Stimulated activated CD8-positive, alpha-beta memory T cell treated with anti-CD3 and anti-CD28 coated beads, Interleukin-4, amount 100 ng/mL, for 4 hours (primary cell): ENCODE data around the gene HMCN2.
"Not testable (repeated sequence)": the region's sequence is repeated elsewhere in the genome, so short reads cannot be mapped to it uniquely, and the experiment has no call there.

ENCODE experiments used
- DNase-seq, 2 donors: peaks; one replicate each; pipeline ENCODE4 v3.0.0-alpha.2; 2020; ENCODE audit warnings: low read depth in 2 of 2, low spot score in 1 of 2

The HMCN2 gene

DNA sequence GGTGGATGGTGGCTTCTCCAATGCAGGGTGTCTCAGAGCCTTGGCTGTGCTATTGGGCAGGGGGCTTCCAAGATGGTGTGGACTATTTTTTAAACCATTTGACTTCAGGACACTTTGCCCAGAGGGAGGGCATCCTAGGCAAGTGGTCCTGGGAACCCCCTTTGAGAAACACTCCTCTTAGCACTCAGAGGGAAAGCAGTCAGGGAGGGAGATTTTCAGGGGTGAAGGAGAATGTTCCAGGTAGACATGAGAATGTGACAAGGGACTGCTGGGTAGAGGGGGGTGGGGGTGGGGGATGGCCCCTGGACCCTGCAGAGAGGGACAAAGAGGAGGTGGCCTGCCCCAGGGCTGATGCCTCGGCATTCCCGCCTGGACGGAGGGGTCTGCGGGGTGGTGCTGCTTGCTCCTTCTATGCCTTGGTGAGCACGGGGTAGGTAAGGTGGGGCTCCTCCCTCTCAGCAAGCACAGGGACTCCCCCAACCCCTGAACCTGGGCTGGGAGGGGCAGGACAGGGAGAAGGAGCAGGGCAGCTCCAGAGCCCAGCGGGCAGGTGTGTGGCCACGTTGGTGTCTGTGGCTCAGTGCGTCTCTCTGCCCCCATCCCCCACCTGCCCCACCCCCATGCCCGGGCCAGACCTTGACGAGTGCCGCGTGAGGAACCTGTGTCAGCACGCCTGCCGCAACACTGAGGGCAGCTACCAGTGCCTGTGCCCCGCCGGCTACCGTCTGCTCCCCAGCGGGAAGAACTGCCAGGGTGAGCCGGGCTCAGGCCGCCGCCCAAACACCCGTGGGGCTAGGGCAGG is 165.4 kb downstream of the HMCN2 start:
- no peak for DNase-seq

DNA sequence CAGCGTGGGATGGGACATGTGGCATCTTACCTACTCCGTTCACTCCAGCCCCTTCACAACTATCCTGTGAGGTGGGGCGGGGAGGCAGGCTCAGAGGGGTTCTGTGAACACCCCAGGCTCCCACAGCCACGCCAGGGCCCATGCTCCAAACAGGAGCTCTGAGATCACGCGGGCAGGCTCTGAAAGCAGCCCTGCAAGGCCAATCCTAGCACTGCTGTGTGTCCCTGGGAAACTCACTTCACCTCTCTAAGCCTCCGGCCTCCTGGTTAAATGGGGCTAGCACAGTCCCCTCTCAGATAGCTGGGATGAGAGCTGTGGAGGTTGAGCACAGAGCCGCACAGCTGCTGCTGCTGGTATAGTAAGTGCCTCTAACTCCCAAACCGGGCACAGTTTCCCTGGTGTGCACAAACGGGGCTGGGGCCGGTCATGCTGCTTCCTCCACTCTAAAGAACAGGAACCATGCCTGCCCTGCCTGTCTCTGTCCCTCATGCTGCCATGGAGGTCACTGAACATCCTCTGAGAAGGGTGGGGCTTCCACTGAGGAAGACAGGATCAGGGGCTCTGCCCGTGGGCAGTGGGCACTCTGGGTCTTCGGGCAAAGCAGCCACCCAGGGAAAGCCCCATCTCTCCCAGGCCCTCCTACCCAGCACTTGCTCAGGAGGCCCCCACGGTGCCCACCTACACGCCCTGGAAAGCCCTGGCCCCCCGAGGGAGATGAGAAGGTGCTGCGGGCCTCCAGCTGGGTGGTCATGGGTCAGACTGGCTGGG is 166.2 kb downstream of the HMCN2 start:
- no peak for DNase-seq

DNA sequence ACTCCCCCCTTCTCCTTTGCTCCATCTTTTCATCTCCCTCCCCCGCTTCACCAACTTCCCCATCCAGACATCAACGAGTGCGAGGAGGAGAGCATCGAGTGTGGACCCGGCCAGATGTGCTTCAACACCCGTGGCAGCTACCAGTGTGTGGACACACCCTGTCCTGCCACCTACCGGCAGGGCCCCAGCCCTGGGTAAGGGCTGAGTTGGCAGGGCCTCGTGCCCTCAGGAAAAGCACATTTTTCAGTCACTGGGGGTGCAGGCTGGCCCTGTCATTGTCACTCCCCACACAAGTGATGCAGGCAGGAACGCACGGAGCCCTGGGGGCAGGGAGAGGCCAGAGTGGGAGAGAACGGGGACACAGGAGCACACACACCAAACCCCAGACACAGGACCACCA is 166.8 kb downstream of the HMCN2 start:
- no peak for DNase-seq

DNA sequence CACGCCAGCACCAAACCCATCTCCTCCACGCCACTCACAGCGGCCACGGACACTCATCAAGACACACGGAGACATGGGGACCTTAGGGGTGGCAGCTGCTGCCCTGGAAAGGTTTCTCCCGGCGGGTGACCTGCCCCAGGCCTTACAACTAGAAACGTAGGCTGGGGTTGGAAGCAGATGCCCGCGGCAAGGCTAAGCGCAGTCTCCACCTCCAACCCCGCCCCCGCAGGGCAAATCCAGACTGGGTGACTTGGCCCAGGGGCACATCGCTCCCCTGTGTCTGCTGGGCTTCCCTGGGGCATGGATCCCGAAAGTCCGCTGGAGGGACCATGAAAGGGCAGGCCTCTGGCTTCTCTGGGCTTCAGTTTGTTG is 167.2 kb downstream of the HMCN2 start:
- no peak for DNase-seq

DNA sequence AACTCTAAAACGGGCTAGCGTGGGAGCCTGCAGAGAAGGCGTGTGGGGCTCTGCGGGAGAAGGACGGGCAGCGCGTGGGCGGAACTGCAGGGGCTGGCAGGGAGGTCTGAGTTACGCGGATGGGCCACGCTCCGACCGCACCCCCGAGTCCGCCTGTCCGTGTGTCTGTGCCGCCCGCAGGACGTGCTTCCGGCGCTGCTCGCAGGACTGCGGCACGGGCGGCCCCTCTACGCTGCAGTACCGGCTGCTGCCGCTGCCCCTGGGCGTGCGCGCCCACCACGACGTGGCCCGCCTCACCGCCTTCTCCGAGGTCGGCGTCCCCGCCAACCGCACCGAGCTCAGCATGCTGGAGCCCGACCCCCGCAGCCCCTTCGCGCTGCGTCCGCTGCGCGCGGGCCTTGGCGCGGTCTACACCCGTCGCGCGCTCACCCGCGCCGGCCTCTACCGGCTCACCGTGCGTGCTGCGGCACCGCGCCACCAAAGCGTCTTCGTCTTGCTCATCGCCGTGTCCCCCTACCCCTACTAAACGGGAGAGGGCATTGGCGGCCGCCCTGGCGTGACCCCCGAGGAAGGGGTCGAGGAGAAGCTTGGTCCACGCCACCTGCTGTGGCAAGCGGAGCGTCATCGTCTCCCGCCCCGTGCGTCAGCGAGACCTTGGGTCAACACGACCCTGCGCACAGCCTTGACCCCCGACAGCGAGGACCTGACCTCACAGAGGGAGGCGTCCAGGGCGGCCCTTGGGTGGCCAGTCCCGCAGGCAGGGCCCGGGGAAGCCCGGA is 167.8 kb downstream of the HMCN2 start:
- no peak for DNase-seq

DNA sequence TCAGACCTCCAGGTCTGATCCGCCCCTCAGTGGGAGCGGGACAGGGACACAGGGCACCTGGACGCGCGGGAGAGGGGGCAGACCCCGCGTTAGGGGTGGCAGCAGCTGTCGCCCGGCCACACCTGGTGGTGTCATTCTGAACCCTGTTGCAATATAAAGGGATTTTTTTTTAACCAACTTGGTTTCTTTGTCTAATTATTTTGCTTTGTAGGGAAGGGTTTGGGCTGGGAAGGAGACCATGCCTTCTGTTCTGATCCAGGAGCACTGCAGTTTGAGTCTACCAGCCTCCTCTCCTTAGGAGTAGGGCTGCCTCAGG is 168.3 kb downstream of the HMCN2 start:
- no peak for DNase-seq

DNA sequence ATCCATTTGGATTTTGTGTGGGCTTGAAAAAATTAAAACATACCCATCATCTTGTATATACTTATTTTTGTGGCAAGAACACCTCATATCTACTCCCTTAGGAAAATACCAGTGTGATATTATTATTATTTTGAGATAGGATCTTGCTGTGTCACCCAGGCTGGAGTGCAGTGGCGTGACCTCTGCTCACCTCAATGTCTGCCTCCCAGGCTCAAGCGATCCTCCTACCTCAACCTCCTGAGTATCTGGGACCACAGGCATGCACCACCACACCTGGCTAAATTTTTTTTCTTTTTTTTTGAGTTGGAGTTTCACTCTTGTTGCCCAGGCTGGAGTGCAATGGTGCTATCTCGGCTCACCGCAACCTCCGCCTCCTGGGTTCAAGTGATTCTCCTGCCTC is 169.1 kb downstream of the HMCN2 start:
- DNase-seq, result not testable (repeated sequence)

DNA sequence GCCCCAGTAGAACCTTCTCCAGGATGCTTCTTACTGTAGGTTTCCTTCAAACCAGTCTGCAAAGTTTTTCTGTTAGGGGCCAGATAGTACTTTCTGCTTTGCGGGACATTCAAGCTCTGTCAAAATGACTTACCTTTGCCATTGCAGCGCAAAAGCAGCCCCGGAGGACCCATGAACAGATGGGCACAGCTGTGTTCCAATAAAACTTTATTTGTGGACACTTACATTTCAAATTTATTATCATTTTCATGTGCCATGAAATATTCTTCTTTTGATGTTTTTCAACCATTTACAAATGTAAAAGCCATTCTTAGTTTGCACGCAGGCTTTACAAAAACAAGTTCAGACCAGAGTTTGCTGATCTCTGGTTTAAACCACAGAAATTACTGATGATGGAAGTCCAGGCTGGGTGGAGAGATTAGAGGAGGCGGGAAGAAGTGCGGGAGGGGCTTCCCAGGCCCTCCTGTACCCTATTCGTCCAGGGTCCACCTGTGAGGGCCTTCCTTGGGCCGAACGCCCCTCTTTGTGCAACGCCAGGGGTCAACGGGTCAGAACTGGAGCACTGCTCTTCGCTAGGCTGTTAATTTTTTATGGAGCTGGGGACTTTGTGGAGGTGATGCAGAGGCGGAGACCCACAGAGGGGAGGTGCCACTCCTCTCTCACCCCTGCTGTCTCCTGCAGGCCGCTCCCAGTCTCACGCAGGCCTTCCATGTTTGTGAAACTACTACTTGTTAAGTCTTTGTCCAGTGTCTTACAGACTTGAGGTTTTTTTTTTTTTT is 171.6 kb downstream of the HMCN2 start:
- no peak for DNase-seq

DNA sequence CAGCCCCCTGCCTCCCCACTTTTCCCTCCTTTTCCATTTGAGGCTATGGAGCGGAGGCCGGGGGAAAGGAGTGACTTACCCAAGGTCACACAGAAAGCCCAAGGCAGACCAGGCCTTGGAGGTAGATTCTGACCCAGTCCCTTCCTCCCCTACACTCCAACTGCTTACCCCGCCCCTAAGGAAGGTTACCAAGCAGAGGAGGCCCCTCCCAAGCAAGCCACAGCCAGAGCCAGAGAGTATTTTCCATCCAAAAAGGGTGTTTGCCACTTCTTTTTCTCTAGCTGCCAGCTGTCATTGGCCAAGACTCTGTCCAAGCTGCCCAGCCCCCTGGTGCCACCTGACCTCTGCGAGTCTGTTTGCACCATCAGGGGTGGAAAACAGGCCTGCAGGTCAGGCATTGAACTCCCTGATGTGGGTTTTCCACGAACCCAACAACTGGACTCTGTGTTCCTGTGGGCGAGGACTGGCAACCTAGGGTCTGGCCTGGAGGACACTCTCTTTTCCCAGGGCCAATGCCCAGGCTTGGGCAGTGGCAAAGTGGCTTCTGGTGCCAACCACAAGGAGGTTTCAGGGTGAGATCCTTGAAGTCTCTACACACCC is 172.9 kb downstream of the HMCN2 start:
- no peak for DNase-seq

DNA sequence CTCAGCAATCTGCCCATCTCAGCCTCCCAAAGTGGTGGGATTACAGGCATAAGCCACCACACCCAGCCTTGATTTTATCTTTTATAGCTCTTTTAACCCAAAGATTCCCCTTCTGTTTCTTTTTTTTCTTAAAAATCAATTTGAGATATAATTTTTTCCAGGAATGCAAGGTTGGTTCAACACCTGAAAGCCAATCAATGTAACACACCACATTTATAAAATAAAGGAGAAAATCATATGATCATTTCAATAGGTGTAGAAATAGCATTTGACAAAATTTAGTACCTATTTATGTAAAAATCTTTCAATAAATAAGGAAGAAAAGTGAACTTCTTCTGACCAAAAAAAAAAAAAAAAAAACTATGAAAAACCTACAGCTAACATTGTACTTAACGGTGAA is 175.5 kb downstream of the HMCN2 start:
- no peak for DNase-seq

DNA sequence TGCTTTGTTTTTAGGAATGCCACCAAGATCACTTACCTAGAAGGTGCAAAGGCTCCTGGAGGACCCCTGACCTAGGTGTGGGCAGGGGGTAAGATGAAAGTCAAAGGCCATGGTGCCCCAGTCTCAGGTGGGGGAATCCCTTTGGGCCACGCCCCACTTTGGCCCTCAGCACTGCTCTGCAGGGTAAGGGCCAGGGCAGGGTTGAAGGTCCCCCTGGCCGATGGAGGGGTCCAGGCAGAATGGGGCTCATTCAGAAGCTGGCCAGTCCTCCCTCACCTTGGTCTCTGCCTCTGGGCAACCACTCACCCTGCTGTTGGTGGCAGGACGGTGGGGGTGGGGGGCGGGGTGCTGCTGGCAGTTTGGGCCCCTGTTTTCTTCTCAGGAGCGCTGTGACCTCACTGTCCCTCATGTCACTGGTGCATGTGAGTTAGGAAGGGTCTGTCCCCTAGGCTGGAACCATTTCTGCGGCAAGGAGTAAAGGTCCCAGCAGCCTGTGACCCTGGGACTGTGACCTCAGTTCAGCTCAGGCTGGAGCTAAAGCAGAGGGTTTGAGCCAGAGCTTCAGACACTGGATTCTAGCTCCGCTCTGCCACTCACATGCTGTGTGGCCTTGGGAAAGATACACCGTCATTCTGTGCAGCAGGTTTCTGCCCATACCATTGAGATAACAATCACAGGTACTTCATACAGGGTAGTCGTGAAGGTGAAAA is 177.3 kb downstream of the HMCN2 start:
- no peak for DNase-seq

DNA sequence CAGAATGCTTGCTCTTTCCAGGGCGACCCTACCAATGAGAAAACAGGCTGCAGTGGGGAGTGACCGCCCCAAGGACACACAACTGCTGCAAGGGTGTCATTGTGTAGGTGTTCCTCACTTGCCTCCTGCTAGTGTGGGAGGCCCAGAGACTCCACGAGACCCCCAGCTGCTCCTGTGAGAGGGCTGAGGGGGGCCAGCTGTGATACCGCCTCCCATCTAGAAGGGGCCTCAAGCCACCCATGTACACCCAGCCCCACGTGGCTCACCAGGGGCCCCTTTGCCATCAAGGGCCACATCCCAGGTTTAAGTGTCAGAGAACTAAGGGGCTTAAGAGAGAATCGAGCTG is 177.9 kb downstream of the HMCN2 start:
- DNase-seq, result no peak

DNA sequence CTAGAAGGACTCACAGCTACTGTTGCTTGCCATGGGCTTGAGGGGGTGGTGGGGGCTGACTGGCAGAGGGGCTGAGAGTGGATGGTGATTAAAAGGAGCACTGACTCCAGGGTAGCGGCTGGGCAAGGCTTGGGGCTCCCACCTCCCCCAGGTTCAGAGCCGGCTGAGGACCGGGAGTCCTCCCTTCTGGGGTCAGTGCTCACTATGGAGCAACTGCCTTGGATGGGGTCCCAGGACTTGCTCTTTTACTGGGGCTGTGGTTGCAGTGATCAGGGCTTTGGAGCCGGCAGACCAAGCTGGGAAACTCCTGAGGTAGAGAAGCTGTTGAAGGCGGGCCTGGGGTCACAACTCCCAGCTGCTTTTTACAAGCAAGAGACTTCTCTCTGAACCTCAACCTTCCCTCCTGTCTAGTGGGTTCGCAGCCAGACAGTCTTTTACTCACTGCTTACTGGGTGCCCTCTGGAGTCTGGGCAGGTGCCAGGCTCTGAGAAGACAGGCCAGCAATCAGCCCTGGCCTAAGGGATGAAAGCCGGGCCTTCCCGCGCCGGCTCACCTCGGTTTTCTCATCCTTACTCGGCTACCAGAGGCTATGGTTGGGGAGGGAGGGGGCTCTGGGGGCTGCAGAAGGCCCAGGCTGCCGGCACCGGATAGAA is 178.4 kb downstream of the HMCN2 start:
- no peak for DNase-seq

DNA sequence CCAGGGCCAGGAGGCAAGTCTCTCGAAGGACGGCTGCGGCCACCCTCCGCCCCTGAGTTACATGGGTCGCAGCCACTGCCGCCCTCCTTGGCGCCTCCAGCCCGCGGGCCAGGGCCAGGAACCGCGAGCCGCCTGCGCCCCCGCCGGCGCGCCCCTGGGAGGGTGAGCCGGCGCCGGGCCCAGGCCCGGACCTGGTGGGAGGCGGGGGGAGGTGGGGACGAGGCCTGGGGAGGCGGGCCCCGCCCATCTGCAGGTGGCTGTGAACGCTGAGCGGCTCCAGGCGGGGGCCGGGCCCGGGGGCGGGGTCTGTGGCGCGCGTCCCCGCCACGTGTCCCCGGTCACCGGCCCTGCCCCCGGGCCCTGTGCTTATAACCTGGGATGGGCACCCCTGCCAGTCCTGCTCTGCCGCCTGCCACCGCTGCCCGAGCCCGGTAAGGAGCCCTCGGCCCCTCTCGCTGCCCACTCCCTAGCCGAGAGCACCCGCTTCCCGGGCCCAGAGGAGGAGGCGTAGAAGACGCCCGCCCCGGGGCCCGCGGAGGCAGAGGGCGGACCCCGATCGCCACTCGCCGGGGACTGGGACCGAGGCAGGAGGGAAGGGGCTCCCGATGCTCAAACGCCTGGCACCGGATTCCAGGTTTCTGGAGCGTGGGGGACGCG is 179.1 kb downstream of the HMCN2 start, which contains the start of gene ASS1:
Gene ASS1 (plus strand): TSS at position 397 of the 657 bp plus-strand sequence. CDS start 7,268 bp downstream, outside the sequence.
- DNase-seq, result peak in 1 of 2 donors; percentile 27

DNA sequence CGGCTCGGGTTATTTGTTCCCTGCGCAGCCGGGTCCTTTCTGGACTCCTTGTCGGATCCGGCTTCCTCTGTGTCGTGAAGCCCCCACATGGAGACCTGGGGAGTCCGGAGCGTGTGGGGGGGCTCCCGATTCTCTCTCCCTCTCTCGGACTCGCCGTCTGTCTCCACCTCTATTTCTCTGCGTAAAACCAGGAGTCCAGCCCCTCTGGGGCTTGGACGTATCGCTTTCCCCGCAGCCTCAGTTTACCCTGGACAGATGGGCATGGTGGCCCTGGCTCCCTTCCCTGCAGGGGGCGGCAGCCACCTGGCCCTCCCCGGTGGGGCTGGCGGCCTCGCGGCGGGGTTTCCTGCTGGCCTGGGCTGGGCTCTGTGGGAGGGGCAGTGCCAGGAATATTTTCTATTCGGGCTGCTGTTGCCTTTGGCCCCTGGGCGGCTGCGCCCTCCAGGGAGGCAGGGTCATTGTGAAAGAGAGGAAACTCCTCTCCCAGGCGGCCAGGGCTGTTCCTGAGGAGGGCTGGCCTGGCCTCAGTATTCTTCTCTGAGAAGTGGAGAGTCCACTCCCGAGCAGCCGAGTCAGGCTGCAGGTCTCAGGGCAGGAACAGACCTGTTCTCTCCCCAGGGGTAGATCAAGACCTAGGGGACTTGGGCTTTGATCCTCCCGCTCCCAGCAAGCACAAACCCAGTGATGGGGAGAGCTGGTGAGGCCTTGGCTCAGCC is 179.9 kb downstream of the HMCN2 start:
- DNase-seq, result no peak

DNA sequence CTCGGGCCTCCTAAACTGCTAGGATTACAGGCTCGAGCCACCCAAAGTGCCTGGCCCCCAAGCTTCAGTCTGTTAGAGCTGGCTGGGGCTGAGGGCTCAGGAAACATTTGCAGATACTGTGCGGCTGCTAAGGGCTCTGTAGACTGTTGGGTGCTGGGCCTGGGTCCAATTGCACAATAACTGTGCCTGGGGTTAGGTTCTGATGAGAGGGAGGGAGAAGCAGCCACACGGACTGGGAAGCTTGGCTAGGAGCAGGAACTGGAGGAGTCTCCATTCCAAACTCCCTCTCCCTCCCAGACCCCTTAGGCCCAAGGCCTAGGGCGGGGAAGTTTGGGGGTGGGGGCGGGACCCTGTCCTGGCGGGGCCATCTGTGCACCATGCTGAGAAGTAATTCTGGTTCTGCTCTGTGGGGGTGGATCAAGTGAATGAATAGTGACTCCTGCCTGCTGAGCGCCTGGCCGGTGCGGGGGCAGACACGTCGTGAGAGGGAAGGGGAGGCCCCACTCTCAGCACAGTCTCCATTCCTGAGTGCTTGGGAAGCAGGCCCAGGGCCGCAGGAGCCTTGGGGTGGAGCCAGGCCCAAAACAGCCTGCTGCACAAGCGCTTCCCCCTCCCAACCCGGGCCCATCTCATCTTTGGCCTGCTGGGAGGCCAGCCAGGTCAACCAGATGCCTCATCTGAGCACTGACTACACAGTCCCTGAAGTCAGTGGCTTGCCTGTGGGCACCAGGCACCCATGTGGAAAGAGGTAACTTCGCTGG is 180.7 kb downstream of the HMCN2 start:
- DNase-seq, result no peak

DNA sequence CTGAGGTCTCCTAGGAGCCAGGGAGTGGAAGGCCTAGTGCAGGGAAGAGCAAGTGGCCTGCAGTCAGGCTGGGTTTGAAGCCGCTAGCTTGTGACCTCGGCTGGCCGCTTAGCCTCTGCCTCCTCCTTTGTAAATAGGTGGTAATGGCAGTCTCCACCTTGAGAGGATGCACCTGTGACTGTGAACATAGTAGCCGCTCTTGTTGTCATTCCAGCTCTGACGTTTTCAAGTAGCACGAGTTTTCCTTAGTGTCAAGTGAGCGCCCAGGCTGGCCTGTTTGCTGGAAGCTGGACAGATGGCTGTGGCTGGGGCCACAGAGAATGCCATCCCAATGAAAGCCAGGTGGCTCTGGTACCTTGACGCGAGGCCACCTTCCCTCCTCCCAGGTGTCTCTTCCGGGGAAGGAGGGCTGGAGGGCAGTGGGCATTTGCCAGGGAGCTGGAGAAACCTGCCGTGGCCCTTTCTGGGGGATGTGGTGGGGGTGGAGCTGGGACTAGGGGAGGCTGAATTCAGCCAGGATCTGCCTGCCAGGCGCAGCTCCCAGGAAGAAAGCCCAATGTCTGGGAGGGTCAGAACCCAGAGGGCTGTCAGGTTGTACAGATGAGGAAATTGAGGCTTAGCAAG is 181.7 kb downstream of the HMCN2 start:
- no peak for DNase-seq
